Amniotic epithelial cell (primary cell): ENCODE measurements around the gene PDE2A.

ENCODE experiments used
- DNase-seq: peaks from one replicate; pipeline ENCODE4 v3.0.0-alpha.2; 2010; ENCODE audit warnings: low read depth

PDE2A gene

GRCh38 chr11:72588421-72589410 lies 85.5 kb downstream of the PDE2A start:
- no peak for DNase-seq

GRCh38 chr11:72587696-72588095 lies 86.5 kb downstream of the PDE2A start:
- no peak for DNase-seq

GRCh38 chr11:72586321-72587090 lies 87.7 kb downstream of the PDE2A start:
- DNase-seq: no peak

- peak; percentile 37 for DNase-seq
Observed at GRCh38 chr11:72585762-72586311, 88.4 kb downstream of the PDE2A start.

DNA sequence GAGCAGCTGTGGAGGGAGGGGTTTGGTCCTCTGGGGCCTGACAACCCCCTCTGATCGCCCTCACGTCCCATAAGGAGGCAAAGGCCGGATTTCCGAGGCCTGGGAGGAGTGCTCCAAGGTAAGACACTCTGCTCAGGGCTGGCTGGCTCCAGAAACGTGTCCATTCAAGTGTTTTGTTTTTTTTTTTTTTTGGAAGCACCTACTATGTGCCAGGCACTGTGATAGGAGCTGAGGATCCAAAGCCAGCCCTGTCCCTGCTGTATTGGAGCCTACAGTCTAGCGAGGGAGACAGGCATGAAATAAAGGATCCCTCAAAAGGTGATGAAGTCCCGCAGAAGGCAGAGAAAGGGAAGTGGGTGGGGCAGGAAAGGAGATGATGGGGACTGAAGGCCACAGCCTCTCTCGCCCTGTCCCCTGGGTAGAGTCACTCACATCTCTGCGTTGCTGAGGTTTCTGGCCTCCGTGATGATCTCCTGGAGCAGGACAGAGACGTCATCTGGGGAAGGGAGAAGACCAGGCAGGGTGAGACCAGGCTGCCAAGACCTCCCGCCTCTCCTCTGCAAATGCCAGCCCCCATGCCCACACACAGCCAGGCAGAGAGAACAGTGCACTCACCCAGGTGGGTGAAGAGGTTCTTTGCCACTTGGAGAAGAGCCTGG lies 89.2 kb downstream of the PDE2A start:
- DNase-seq: no peak

DNA sequence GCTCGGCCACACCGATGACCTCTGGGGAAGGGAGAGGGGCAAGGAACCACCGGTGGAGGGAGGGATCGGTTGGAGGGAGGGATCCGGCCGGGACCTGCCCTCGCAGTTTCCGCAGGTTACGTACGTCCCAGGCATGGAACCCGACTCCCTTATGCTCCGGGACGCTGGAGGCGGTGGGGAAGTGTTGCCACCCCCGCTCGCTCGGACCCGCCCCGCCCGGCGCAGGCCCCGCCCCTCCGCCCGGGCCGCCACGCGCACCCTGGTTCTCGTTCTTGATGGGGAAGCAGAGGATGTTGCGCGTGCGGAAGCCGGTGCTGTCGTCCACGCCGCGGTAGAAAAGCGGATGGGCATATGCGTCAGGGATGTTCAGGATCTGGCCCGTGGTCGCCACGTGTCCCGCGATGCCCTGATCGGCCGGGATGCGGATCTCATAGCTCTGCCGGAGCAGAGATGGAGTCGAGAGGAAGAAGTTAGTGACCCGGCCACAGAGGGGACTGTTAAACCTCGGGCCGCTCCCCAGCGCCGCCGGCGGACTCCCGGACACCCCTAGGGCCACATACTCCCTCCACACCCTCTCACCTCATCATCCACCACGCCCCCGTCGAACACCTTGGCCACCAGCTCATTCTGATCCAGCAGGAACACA lies 89.8 kb downstream of the PDE2A start:
- DNase-seq: no peak

DNA sequence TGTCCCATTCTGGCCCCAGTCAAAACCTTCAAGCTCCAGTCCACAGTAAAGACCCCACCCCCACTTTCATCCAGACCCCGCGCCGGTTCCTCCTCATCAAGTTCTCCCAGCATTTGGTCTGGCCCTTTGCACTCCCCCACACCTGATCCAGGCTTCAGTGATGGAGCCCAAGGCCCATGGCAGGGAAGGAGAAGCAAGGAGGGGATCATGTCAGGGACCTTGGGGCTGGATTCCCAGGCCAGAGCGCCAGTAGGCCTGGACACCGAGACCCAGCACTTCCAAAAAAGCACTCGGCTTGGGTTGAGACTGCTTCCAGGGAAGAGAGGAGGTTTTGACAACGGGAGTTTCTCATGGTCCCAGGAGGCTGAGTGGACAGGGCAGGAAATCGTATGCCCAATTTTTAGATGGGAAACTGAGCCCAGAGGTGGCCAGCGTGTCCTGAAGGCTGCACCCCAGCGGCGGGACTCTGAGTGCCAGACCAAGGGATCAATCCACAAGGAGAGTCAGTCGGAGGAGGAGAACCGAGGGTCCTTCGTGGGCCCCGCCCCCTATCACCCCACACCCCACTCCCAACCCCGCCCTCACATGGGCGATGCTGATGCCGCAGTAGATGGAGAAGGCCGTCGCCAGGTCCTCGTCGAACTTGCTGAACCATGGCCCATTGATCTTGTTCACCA lies 90.5 kb downstream of the PDE2A start:
- no peak for DNase-seq

DNA sequence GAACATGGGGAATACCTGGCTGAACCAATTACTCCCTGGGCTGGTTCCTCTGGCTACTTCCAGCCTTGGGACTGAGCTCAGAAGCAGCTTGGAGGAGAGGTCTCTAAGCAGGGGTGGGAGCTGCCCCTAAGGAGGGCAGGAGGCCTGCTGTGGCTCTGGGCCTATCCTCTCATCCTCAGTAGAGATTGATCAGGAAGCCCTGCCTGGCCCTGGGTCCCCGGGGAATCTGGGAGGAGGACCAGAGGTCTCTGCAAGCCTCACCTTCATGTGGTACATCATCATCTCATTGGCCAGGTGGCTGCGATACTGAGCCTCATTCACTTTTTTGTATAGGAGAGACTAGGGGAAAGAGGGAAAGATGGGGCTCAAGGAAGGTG lies 91.1 kb downstream of the PDE2A start:
- DNase-seq: no peak

DNA sequence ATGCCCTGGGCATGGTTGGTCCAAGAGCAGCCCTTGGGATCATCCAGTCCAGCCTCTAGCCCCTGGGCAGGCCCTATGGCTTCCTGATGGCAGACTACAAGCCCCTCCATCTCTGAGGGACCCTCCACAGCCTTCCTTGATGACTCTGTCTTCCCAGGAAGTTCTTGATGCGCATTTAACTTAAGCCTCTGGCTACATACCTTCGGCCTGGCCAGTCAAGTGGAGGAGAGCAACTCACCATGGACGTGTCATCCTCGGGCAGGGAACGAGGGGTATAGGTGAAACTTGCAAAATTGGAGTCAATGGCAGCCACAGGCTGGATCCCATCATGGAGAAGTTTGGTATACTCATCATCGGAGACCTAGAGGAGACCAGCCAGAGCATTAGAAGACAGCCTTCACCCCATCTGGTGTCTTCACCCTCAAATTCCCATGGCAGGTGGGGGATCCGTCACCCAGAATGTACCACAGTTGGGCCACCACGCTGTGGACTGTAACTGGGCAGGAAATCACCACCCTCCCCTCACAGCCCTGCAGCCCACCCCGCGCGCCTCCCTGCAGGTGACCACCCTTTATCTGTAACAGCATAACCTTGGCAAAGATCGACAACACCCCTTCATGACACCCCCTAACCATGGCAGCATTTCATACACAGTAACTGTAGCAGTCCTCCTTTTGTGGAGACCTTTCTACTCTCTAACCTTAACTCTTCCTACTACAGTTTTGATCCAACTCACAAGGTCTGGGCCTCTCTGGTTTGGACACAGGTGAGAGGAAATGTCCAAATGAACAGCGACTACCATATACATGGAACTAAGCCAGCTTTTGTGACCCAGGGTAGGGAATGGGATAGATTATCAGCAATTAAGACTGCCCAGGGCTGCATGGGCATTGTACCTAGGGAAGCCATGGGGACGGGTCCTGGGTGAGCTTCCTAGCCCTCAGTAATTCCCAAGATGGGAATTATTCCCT lies 91.7 kb downstream of the PDE2A start:
- no peak for DNase-seq

DNA sequence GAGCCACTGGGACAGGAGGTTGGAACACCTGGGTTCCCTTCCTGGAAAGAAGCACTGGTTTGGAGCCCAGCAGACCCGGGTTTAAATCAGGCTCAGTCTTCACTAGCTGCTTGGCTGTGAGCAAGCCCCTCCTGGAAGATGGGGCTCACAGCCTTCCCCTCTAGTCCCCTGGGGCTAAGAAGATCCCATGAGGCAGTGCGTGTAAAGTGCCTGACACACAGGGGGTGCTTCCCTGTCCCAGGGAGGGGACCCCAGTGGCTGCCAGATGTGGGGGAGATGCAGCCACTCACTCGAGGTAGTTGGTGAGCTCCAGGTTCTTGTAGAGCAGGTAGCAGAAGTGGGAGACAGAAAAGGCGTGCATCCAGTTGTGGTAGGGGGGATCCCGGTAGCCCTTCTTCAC lies 93.2 kb downstream of the PDE2A start:
- no peak for DNase-seq

DNA sequence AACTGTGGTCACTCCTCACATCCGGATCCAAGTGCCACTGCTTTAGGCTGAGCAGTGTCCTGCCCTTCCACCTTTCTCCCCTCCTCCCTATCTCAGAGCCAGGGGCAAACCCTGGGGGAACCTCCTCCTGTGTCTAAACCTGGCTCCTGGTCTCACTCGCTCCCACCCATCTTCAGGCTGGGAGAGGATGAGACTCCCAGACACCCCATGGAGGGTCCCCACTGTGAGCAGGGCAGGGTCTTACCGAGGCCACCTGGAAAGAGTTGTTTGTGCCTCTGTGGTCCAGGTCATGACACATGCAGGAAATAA lies 93.6 kb downstream of the PDE2A start:
- DNase-seq: no peak

DNA sequence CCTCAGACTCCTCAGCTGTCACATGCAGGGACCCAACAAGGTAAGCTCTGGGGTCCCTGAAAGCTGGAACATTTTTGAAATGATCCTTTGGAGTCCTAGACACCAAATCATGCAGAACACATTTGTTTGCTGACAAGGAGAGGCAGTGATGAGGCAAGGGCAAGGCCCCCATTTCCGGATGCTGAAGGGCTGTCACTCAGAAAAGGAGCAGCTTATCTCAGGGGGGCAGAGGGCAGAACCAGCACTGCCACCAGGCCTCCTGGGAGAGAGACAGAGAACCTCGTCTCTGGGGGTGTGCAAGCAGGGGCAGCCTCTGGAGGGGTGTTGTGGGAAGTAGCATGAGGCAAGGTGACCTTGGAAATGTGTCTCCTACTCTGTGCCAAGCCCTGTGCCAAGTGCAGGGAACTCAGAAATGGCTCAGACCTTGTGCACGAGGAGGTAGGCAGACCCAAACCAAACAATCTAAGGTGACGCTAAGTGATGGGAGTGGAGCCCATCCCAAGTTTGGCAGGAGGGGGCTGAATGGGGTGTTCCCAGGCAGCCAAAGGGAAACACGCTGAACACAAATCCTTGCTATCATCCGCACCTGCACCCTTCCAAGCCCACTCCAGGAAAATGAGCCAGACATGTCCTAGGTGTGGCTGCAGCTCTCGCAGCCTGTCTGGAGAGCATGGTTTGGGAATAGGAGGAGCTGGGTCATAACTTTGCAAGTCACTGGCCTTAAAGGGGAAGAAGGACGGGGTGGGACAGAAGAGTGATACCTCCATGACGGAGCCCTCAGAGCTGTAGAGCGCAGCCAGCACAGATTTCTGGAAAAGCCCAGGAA lies 94.2 kb downstream of the PDE2A start:
- DNase-seq: no peak

- no peak for DNase-seq
Observed at GRCh38 chr11:72578991-72579815, 95.0 kb downstream of the PDE2A start.

GRCh38 chr11:72578566-72578965 lies 95.7 kb downstream of the PDE2A start:
- no peak for DNase-seq

DNA sequence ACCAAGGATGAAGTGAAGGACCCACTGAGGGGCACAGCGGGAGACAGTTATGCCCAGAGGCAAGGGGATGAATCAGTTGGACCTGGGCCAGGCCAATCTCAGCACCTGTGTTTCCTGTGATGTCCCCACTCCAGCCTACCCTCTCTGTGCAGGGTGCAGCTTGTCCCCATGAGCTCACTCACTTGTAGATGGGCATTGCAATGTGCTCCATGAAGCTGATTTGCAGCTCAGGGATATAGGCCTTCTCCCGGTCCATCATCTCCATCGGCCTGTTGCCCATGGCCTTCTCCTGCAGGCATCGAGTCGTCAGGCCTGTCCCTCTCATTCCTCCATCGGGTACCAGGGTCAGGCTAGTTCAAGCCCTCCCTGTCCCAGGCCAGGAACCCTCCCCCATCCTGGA lies 96.2 kb downstream of the PDE2A start:
- no peak for DNase-seq

DNA sequence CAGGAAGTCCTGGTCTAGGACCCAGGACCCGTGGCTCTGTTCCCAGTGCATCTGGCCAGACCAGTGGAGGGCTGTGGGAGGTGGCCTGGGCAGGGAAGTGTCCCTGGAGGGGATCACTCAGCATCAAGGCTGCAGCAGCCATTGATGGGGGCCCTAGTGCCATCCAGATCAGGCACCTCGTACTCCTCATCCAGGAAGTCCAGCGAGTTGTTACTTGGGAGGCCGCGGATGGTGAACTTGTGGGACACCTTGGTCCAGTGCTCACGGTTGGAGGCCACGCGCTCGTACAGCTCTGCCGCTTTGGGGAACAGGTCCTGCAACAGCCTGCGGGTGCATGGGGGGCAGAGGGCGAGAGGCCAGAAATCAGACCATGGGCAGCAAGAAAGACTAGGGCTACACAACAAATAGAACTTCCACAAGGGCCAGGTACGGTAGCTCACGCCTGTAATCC lies 96.9 kb downstream of the PDE2A start:
- no peak for DNase-seq

- DNase-seq: no peak
Observed at GRCh38 chr11:72576661-72577060, 97.6 kb downstream of the PDE2A start.

- no peak for DNase-seq
Observed at GRCh38 chr11:72576243-72576595, 98.0 kb downstream of the PDE2A start.
